Ovary (tissue), 3 donors: ENCODE data around the gene SLX4IP.

Source experiments
- CTCF ChIP-seq, 3 donors: fragments of 450-650 bp in 2 of 3; fragments of 200-600 bp in 1 of 3; IDR thresholded peaks; one replicate each; pipeline versions ENCODE4 v1.5.1 to v1.8.0; 2016 to 2022; ENCODE audit warnings: antibody characterized with exemption in 3 of 3, mild to moderate bottlenecking in 1 of 3
- POLR2A ChIP-seq: fragments of 450-650 bp; IDR thresholded peaks from one replicate; pipeline ENCODE4 v1.6.1; 2017; ENCODE audit warnings: antibody characterized with exemption, mild to moderate bottlenecking, moderate library complexity
- donor health status: DM: no; HTN: no; CAD: no.

- TF ChIP-seq CTCF (IDR thresholded peaks at IDR 0.05) (no peak), POLR2A (no peak)
Observed at GRCh38 chr20:10658051-10658823, 223.1 kb downstream of the SLX4IP start.
